GM12873 (cell line): ENCODE measurements around the gene APBB1IP.

ENCODE experiments used
- CTCF ChIP-seq: IDR thresholded peaks from 2 replicates; pipeline ENCODE4 v1.5.1; 2012; ENCODE audit warnings: low read depth, mild to moderate bottlenecking, moderate library complexity, low read length, control low read depth; ENCODE audit not compliant: insufficient read depth; ENCODE audit errors: missing control alignments

APBB1IP gene

GRCh38 chr10:26435852-26436251, 2.3 kb upstream of the APBB1IP start:
- TF ChIP-seq CTCF = no peak

DNA sequence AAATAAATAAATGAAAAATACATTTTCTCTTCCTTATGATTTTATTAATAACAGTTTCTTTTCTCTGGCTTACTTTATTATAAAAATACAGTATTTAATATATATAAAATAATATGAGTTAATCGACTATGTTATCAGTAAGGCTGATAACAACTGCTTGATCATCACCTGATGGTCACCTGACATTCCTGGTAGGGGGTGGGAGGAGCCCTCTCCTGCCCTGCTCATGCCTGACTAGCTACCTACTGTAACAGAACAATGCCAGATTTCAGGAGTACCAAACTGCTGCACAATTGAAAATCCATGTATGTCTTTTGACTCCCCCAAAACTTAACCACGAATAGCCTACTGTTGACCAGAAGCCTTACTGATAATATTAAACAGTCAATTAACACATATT, 1.3 kb upstream of the APBB1IP start:
- no peak for TF ChIP-seq CTCF

GRCh38 chr10:26438534-26439341, 597 bp downstream of the APBB1IP start:
- no peak for TF ChIP-seq CTCF

GRCh38 chr10:26439406-26440087, 1.4 kb downstream of the APBB1IP start:
- TF ChIP-seq CTCF = no peak

- TF ChIP-seq CTCF = no peak
These were observed 1.9 kb downstream of the APBB1IP start for GRCh38 chr10:26440088-26440470.

GRCh38 chr10:26441491-26442214, 3.5 kb downstream of the APBB1IP start:
- no peak for TF ChIP-seq CTCF

DNA sequence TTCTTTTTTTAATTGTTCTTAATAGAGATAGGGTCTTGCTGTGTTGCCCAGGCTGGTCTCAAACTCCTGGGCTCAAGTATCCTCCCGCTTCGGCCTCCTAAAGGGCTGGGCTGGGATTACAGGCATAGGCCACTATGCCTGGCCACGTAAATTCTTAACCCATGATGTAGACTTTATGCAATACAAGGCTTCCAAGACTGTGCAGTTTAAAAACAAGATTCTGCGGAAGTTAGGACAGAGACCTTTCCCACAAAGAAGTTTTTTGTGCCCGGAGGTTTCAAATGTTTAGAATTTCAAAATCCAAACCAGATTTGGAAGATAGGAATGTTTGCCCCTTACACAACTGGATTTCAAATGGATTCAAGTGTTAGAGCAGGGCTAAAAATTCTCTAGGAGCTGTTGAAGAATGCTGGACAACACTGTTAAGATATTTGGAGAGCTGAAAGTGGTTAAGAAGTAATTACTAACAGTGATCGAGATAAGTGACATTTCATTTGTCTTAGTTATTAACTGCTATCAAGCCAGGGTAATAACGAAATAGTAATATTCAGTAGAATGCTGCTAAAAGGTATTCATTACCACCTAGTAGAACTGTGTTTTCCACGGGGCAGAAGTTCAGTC, 7.4 kb downstream of the APBB1IP start:
- peak; percentile 24 for TF ChIP-seq CTCF
